ENCODE measurements around the gene SDC3.

SDC3 gene

GRCh38 chr1:30877205-30877912 is 31.2 kb downstream of the SDC3 start:
- DNase-seq (ENCODE audit: low spot score) = no peak
- no peak for TF ChIP-seq CTCF (IDR thresholded peaks at IDR 0.05)
- peak overlapping the region; percentile 70 for H3K27ac ChIP-seq
- no peak overlapping the region for H3K4me3 ChIP-seq

- no peak for DNase-seq (ENCODE audit: low spot score)
- H3K4me3 ChIP-seq = no peak overlapping the region
- no peak for TF ChIP-seq CTCF (IDR thresholded peaks at IDR 0.05)
- H3K27ac ChIP-seq = peak overlapping the region; percentile 70
Observed at GRCh38 chr1:30876451-30877204, 31.9 kb downstream of the SDC3 start.

- no peak for DNase-seq (ENCODE audit: low spot score)
- no peak for TF ChIP-seq CTCF (IDR thresholded peaks at IDR 0.05)
- H3K27ac ChIP-seq = no peak overlapping the region
- no peak overlapping the region for H3K4me3 ChIP-seq
Observed at GRCh38 chr1:30875916-30876315, 32.6 kb downstream of the SDC3 start.

GRCh38 chr1:30875197-30875596 is 33.4 kb downstream of the SDC3 start:
- no peak overlapping the region for H3K27ac ChIP-seq
- H3K4me3 ChIP-seq = no peak overlapping the region

GRCh38 chr1:30874176-30874575 is 34.4 kb downstream of the SDC3 start:
- no peak overlapping the region for H3K4me3 ChIP-seq
- H3K27ac ChIP-seq = no peak overlapping the region
- no peak for TF ChIP-seq CTCF (IDR thresholded peaks at IDR 0.05)
- DNase-seq (ENCODE audit: low spot score) = no peak

More at GRCh38 chr1:30875197-30875596, 33.4 kb downstream of the SDC3 start:
- DNase-seq (ENCODE audit: low spot score) = no peak
- no peak for TF ChIP-seq CTCF (IDR thresholded peaks at IDR 0.05)

- no peak for TF ChIP-seq CTCF (IDR thresholded peaks at IDR 0.05)
- DNase-seq (ENCODE audit: low spot score) = no peak
Observed at GRCh38 chr1:30872948-30873263, 35.7 kb downstream of the SDC3 start.

More at GRCh38 chr1:30872948-30873263, 35.7 kb downstream of the SDC3 start:
- H3K4me3 ChIP-seq = peak overlapping the region; percentile 18
- no peak overlapping the region for H3K27ac ChIP-seq

Measured in coronary artery (tissue), 2 donors.